ENCODE results near the gene NGLY1. TPM values are rescaled to one million over a fixed set of nuclear protein-coding genes. Genes with fewer than 3 reads are reported as not detected.

NGLY1 gene
- total RNA-seq, 1 donor from 2014 or later = 18.3 TPM

DNA sequence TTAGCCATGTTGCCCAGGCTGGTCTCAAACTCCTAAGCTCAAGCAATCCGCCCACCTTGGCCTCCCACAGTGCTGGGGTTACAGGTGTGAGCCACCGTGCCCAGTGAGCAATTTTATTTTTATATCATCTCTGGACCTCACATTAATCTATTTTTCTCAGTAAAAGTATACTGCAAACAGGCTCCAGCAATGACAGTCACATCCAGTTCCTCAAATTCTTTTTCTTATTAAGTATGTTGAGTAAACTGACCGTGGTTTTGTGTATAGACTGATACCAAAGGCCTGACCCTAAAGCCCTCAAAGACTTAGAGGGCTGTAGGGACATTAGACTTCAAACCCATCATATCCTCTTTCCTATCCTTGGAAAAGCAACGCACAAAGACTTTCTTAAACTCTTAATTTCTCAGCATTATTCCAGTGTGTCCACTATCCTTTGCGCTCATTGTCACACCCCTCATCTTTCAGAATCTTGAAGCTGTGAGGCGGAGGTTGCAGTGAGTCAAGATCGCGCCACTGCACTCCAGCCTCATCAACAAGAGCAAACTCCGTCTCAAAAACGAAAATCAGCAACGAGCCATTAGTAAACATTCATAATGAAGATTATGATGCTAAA, 2.0 kb downstream of the NGLY1 start:
- no peak for DNase-seq (ENCODE audit: low read depth)
- TF ChIP-seq CTCF (conservative IDR thresholded peaks at IDR 0.05; ENCODE audit: low read depth, low read length) = no peak
- H3K4me3 ChIP-seq (ENCODE audit: low read depth, low read length) = no peak overlapping the region

DNA sequence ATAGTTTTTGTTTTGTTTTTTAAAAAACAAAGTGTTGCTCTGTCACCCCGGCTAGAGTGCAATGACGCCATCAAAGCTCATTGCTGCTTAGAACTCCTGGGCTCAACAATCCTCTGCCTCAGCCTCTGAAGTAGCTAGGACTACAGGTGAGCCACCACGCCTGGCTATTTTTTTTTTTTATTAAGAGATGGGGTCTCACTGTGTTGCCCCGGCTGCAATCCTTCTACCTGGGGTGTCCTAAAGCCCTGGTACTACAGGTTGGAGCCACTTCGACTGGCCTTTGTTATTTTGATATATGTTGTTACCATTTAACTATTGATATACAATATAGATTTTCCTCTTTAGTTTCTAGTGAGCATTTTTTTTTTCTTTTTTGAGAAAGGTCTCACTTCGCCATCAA, 2.6 kb downstream of the NGLY1 start:
- DNase-seq (ENCODE audit: low read depth) = no peak
- TF ChIP-seq CTCF (conservative IDR thresholded peaks at IDR 0.05; ENCODE audit: low read depth, low read length) = no peak
- no peak overlapping the region for H3K4me3 ChIP-seq (ENCODE audit: low read depth, low read length)

DNA sequence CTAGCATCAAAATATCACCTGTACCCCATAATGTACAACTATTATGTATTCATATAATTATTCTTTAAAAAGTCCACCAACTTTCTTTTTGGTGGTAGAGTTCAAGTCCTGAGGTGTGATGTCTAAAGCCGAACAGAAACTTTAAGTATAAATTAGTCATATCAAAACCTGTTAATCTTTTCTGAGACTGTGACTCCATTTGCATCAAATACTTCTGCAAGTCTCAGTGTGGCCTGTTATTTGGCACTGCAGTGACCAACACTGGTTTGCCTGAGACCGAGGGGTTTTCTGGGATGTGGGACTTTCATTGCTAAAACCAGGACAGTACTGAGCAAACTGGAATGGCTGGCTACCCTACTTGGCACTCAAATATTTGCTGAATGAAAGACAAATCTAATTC, 7.3 kb downstream of the NGLY1 start:
- no peak overlapping the region for H3K4me3 ChIP-seq (ENCODE audit: low read depth, low read length)
- DNase-seq (ENCODE audit: low read depth) = no peak
- TF ChIP-seq CTCF (conservative IDR thresholded peaks at IDR 0.05; ENCODE audit: low read depth, low read length) = no peak

- DNase-seq (ENCODE audit: low read depth) = no peak
- no peak for TF ChIP-seq CTCF (conservative IDR thresholded peaks at IDR 0.05; ENCODE audit: low read depth, low read length)
- no peak overlapping the region for H3K4me3 ChIP-seq (ENCODE audit: low read depth, low read length)
Measured at GRCh38 chr3:25768851-25769250, 14.4 kb downstream of the NGLY1 start.

GRCh38 chr3:25751725-25752124, 31.5 kb downstream of the NGLY1 start:
- TF ChIP-seq CTCF (conservative IDR thresholded peaks at IDR 0.05; ENCODE audit: low read depth, low read length) = no peak
- no peak overlapping the region for H3K4me3 ChIP-seq (ENCODE audit: low read depth, low read length)
- no peak for DNase-seq (ENCODE audit: low read depth)

DNA sequence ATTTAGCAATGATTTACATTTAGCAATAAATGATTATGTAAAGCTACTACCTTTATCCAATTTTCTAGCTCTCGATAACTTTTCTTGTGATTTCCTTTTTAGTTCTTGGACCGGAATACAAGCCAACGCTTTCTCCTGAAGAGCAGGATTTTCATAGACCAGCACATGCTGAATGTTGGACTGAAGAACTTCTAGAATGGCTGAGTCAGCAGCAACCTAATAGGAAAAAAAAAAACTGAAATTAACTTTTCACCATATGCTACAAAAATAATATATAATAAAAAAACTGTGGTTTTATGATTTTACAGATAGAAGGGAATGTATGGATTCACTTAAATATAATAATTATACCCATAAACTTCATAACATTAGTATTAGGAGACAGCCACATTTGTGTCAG, 32.2 kb downstream of the NGLY1 start:
- TF ChIP-seq CTCF (conservative IDR thresholded peaks at IDR 0.05; ENCODE audit: low read depth, low read length) = no peak
- H3K4me3 ChIP-seq (ENCODE audit: low read depth, low read length) = no peak overlapping the region
- DNase-seq (ENCODE audit: low read depth) = no peak

DNA sequence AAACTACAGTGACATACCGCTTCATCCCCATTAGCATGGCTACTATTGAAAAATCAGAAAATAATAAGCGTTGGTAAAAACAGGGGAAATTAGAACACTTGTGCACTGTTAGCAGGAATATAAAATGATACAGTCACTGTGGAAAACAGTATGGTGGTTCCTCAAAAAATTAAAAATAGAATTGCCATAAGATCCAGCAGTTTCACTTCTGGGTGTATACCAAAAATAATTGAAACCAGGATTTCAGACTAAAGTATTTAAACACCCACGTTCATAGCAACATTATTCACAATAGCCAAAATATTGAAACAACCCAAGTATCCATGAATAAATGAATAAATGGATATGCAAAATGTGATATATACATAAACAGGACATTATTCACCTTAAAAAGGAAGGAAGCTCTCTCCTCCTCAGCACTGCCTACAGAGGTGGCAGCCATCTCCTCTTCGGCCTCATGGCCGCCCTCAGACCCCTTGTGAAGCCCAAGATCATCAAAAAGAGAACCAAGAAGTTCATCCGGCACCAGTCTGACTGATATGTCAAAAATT, 34.1 kb downstream of the NGLY1 start:
- no peak for TF ChIP-seq CTCF (conservative IDR thresholded peaks at IDR 0.05; ENCODE audit: low read depth, low read length)
- no peak for DNase-seq (ENCODE audit: low read depth)
- H3K4me3 ChIP-seq (ENCODE audit: low read depth, low read length) = no peak overlapping the region

Data from epithelial cell of proximal tubule (primary cell).